ENCODE measurements around the gene ARSD. TPM values are rescaled to one million over a fixed set of nuclear protein-coding genes. Genes with fewer than 3 reads are reported as not detected.
"Not testable (repeated sequence)": the region's sequence is repeated elsewhere in the genome, so short reads cannot be mapped to it uniquely, and the experiment has no call there.

ARSD gene
- polyA plus RNA-seq, 1 of the 3 experiments (the other 2 are of a cell fraction), result 19.8 TPM

- H3K4me1 ChIP-seq (ENCODE audit: control insufficient read depth in 1 of 2, insufficient read depth in 2 of 2, low read depth in 1 of 2, low read length in 1 of 2); H3F3A ChIP-seq (replicated peaks; ENCODE audit: insufficient read depth); H4K20me1 ChIP-seq (ENCODE audit: insufficient read depth); H3K4me3 ChIP-seq (ENCODE audit: low read depth in 2 of 2, low read length in 1 of 2); H3K36me3 ChIP-seq (replicated peaks in 1 of 2; ENCODE audit: control insufficient read depth in 1 of 2, insufficient read depth in 2 of 2, low read length in 1 of 2); H3K9me3 ChIP-seq; H3K27me3 ChIP-seq (ENCODE audit: insufficient read depth); POLR2A ChIA-PET; CTCF ChIA-PET; DNase-seq; H3K9me2 ChIP-seq; H3K79me2 ChIP-seq (ENCODE audit: insufficient read depth): not testable (repeated sequence)
- peak overlapping the region; percentile 85; the same call in 1 of the 2 replicates for H2AFZ ChIP-seq (ENCODE audit: low read depth)
- H3K4me2 ChIP-seq, result peak overlapping the region; percentile 52
- WGBS (ENCODE audit: low lambda C conversion rate), result 47% methylated on average over 16 of the region's 16 CpGs
- H3K9ac ChIP-seq, result peak overlapping the region; percentile 56; the same call in 1 of the 2 replicates
- peak overlapping the region in 1 of 2 experiments; percentile 75; a peak in 2 of 4 replicates for H3K27ac ChIP-seq (ENCODE audit: low read depth in 2 of 2, low read length in 1 of 2)
Observed at GRCh38 chrX:2963992-2964794, 35.1 kb upstream of the ARSD start.

- H3K4me1 ChIP-seq (ENCODE audit: control insufficient read depth in 1 of 2, insufficient read depth in 2 of 2, low read depth in 1 of 2, low read length in 1 of 2); H4K20me1 ChIP-seq (ENCODE audit: insufficient read depth); H3K9ac ChIP-seq; CTCF ChIA-PET; H3K4me2 ChIP-seq; H3K27me3 ChIP-seq (ENCODE audit: insufficient read depth); H3K79me2 ChIP-seq (ENCODE audit: insufficient read depth); H3K9me3 ChIP-seq; POLR2A ChIA-PET; H3K9me2 ChIP-seq; H3F3A ChIP-seq (replicated peaks; ENCODE audit: insufficient read depth); DNase-seq; H3K4me3 ChIP-seq (ENCODE audit: low read depth in 2 of 2, low read length in 1 of 2); H3K36me3 ChIP-seq (replicated peaks in 1 of 2; ENCODE audit: control insufficient read depth in 1 of 2, insufficient read depth in 2 of 2, low read length in 1 of 2): not testable (repeated sequence)
- WGBS (ENCODE audit: low lambda C conversion rate), result 69% methylated on average over 7 of the region's 7 CpGs
- Histone ChIP-seq H3K27ac (ENCODE audit: low read depth in 2 of 2, low read length in 1 of 2) (peak overlapping the region in 1 of 2 experiments; percentile 75; a peak in 2 of 4 replicates), H2AFZ (ENCODE audit: low read depth) (peak overlapping the region; percentile 85; the same call in 1 of the 2 replicates)
Observed at GRCh38 chrX:2963449-2963848, 34.3 kb upstream of the ARSD start.

GRCh38 chrX:2962381-2962780, 33.2 kb upstream of the ARSD start:
- H4K20me1 ChIP-seq (ENCODE audit: insufficient read depth), result no peaks in the 10 kb centered on the region
- no peak overlapping the region for H2AFZ ChIP-seq (ENCODE audit: low read depth)
- H3F3A ChIP-seq (replicated peaks; ENCODE audit: insufficient read depth), result peaks cover 3% of the 10 kb centered on the region
- CTCF ChIA-PET, result no interaction called here
- no peaks in the 10 kb centered on the region for H3K9me2 ChIP-seq
- WGBS (ENCODE audit: low lambda C conversion rate), result 66% methylated on average over 11 of the region's 11 CpGs
- DNase-seq, result no peak
- H3K79me2 ChIP-seq (ENCODE audit: insufficient read depth), result no peaks in the 10 kb centered on the region
- POLR2A ChIA-PET, result no interaction called here
- H3K9me3 ChIP-seq, result no peaks in the 10 kb centered on the region
- H3K4me3 ChIP-seq (ENCODE audit: low read depth in 2 of 2, low read length in 1 of 2), result no peak overlapping the region
- 0 out of 4 replicates have a peak, but pooled peaks cover 0 to 3% of the 10 kb centered on the region in 2 experiments for H3K4me1 ChIP-seq (ENCODE audit: control insufficient read depth in 1 of 2, insufficient read depth in 2 of 2, low read depth in 1 of 2, low read length in 1 of 2)
- no peaks in the 10 kb centered on the region for H3K36me3 ChIP-seq (replicated peaks in 1 of 2; ENCODE audit: control insufficient read depth in 1 of 2, insufficient read depth in 2 of 2, low read length in 1 of 2)
- H3K9ac ChIP-seq, result no peak overlapping the region
- H3K27ac ChIP-seq (ENCODE audit: low read depth in 2 of 2, low read length in 1 of 2), result no peak overlapping the region
- no peak overlapping the region for H3K4me2 ChIP-seq
- no peaks in the 10 kb centered on the region; the same call in 1 of the 2 replicates for H3K27me3 ChIP-seq (ENCODE audit: insufficient read depth)
- TF ChIP-seq ELF1 (IDR thresholded peaks at IDR 0.05), result no peak
- no peak for TF ChIP-seq USF2 (IDR thresholded peaks at IDR 0.05; ENCODE audit: borderline replicate concordance, low read depth, low read length)
- no peak for TF ChIP-seq TAF1 (IDR thresholded peaks at IDR 0.05; ENCODE audit: borderline replicate concordance, low read depth, low read length)
- TF ChIP-seq FOXJ3 (CRISPR knock-in tag; IDR thresholded peaks at IDR 0.05), result no peak
- TF ChIP-seq ZBTB33 (IDR thresholded peaks at IDR 0.05; ENCODE audit: borderline replicate concordance, low read depth), result no peak
- TF ChIP-seq GABPA (IDR thresholded peaks at IDR 0.05; ENCODE audit: low read depth), result no peak
- TF ChIP-seq MXI1 (IDR thresholded peaks at IDR 0.05; ENCODE audit: low read depth, low read length), result no peak
- TF ChIP-seq REST (IDR thresholded peaks at IDR 0.05; ENCODE audit: low read depth, low read length), result no peak
- TF ChIP-seq EZH2phosphoT487 (IDR thresholded peaks at IDR 0.05; ENCODE audit: borderline replicate concordance, low read depth), result no peak
- no peak for TF ChIP-seq FOXM1 (IDR thresholded peaks at IDR 0.05; ENCODE audit: low read depth)
- no peak for TF ChIP-seq IRF3 (IDR thresholded peaks at IDR 0.05; ENCODE audit: low read depth, low read length)
- no peak for TF ChIP-seq GATA2 (CRISPR knock-in tag; IDR thresholded peaks at IDR 0.05)

All from SK-N-SH (cell line).